NCI-H2227 (cell line): ENCODE measurements around the gene HOXB3.
"Not testable (repeated sequence)": the region's sequence is repeated elsewhere in the genome, so short reads cannot be mapped to it uniquely, and the experiment has no call there.

Experiments
- DNase-seq: peaks from one replicate; lab custom pipeline; 2025; ENCODE audit not compliant: unreplicated experiment; lab: John Stamatoyannopoulos, UW

Gene HOXB3

DNA sequence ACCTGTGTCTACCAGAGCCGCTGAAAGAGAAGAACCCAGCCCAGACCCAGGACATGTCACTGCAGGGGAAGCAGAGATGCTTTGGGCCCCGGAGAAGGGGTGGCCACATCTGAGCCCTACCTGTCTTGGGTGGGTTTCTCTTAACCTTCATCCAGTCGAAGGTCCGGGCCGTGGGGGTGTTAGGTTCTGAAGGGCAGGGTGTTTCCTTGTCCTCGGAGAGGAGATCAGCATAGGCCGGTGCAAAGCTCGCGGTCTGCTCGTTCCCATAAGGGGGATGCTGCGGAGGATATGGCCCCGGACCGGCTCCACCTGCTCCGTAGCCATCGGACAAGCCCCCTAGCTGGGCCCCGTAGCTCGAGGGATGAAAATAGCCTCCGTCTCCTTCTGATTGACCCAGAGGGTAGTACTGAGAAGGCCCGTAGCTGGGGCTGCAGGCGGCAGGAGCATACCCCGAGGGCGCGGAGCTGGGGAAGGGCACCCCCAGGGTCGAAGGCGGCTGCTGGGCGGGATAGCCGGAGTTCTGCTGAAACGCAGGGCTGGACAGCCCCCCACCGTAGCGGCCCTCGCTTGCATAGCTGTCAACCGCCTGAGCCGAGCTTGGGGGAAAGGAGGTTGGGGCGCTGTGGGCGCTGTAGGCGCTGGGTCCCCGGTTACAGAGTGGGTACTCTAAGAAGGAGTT lies 59.7 kb downstream of the HOXB3 start:
- no peak for DNase-seq

DNA sequence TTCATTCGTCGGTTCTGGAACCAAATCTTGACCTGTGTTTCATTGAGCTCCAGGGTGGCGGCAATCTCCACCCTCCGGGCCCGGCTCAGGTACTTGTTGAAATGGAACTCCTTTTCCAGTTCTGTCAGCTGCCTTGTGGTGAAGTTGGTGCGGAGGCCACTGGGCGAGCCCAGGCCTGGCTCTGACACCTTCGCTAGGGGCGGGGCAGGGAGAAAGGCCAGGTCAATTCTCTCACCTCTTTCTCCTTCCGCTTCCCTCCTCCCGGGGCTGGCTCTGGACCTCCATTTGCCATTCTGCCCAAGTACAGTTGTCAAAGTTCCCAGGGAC lies 60.4 kb downstream of the HOXB3 start:
- no peak for DNase-seq

DNA sequence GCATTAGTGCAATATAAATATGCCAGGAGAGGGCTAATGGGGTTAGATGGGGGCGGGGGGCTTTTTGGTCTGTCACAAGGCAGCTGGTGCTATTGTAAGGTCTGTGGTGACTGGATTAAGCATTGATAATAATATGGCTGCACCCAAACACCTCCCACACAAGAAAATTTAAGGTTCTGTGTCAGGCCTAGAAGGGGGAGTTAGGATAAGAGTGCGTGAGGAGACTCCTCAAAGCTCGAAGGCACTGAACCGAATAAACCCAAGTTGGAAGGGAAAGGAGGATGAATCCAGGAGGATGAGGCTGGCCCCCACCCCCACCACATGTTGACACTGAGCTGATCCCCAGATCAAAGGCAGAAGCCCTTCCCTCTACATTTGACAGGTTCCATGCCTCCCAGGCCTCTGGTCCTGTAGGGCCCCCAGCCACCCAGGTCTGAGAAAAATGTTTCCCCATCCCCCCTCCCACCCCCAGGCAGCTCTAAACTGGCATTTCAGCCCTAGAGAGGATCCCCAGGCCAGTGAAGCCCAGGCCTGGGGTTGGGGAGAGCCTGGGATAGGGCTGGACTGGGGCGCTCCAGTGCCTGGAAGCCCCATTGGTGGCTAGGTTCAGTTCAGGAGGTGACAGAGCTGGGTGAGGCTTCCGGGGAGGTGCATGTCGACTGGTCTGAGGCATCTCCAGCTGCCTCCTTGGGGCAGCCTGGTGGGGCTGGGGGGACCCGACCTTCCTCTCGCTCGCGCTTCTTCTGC lies 60.9 kb downstream of the HOXB3 start:
- DNase-seq: no peak

DNA sequence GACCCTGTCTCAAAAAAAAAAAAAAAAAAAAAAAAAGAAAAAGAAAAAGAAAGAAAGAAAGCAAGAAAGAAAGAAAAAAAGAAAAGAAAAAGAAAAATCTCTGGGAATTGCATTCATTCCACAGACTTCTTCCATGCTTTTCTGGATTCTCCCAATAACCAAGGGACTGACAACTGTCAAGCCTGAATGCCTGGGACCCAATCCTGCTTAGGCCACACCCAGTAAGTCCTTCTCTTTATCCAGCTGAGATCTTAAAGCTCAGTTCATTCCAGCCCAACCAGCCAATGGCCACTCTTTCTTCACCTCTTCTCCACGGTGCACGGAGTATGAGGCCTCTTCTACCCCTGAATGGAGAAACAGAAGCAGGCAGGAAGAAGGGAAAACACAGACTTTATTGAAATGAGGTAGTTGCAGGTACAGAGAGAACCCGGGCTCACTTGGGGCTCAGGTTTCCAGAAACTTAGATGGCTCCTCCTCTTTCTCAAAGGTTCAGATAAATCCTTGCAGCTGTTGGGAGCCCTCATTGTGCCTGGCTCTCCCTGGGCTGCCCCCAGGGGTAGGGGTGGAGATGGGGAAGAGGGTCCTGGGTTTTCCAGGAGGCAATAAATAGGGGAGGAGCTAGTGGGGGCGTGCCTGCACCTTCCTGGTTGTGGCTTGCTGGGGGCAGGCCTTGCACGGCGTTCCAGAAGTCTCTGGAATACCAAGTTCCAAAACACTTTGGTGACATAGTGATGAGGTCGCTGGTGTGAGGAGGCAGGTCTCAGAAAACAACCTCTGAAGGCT lies 61.7 kb downstream of the HOXB3 start:
- no peak for DNase-seq

DNA sequence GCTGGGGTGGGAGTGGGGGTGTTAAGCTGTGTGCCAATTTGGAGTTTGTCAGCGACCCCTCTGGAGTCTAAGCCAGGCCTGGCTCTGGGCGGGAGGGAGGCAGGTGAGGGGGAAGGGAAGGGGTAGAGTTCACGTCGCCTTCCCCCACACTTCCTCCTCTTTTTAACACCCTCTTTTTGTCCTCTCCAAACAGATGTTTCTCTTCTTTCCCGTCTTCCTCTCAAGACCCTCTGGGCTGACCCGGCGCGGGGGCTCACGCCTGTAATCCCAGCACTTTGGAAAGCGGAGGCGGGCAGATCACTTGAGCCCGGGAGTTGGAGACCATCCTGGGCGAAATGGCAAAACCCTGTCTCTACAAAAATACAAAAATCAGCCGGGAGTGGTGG lies 62.5 kb downstream of the HOXB3 start:
- DNase-seq: no peak

DNA sequence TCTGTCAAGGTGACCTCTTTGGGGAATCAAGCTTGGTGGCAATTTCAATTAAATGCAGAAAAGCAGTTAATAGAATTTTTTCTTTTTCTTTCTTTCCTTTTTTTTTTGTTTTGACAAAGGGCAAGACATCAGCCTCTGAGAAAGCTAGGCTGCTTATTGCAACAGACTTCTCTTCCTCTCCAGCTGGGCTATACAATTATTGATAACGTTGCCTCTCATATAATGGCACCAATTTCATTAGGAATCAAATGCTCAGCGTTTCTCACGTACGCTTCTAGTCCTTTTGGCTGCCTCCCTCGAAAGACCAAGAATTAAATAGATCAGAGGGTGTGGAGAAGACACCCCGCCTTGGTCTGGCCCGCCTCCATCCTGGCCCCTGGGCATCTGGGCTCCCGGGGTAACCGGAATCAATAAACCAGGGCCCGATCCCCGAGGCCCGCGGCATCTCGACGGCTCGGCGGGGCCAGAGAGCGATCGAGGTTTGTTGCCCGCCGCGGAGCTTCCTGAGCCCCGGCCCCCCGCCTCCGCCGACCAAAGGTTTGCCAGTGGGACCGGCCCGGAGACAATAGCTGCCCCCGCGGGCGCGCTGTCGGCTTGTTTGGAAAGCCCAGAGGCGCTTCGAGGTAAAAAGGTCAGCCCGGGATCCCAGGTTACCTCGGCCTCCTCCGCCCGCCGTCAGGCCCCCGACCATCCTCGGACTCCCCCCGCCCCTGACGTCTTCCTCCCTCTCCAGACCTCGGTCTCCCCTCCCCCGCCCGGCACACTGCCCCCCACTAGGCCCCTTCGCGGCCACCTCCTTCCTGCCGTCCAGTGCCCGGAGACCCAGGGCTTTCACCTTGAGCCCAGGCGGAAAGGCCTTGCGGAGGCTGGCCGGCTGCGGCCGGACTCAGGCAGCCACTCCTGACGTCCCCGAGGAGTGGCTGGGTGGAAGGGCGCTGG lies 63.2 kb downstream of the HOXB3 start:
- no peak for DNase-seq

DNA sequence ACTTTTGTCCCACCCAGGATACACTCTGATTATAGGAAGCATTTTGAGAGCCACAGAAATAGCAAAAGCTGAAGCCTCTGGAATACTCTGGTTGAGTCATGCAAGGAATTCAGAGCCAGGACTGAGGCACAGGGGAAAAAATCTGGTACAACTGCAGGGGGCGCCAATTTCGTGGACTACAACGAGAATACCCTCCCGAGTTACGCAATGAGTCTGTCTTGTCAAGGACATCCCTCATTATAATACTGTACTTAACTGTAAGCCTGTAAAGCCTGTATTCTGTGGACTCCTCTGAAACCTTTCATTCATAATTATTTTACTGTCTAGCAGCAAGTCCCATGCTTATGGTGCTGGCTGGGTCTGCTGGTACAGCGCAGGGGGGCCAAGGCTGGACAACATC lies 67.0 kb downstream of the HOXB3 start:
- DNase-seq: no peak

DNA sequence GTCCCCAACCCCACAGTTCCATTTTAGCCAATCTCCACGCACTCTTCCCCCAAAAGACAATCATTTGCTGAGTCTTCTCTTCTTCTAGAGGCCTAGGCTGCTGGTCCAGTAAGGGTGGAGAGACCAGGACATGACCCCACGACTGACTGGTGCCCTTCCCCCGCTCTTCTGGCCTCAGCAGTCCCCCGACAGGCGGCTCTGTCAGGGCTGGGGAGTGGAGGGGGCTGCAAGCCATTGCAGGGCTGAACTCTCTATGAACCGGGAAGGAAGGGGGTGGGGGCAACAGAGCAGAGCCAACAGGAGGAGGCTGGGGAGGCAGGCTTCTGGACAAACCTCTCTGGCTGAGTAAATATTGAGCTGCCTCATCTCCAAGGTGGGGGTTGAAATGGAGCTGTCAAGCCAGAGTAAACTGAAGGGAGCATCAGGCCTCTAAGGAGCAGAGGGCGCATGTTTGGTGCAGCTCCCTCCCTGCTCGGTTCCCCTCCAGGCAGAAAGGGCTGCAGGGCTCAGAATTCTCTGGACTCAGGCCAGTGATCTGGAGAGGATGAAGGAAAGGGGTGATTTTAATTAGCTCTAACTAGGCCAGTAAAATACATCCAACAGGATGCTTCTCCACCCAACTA lies 67.9 kb downstream of the HOXB3 start:
- DNase-seq: peak; percentile 30

DNA sequence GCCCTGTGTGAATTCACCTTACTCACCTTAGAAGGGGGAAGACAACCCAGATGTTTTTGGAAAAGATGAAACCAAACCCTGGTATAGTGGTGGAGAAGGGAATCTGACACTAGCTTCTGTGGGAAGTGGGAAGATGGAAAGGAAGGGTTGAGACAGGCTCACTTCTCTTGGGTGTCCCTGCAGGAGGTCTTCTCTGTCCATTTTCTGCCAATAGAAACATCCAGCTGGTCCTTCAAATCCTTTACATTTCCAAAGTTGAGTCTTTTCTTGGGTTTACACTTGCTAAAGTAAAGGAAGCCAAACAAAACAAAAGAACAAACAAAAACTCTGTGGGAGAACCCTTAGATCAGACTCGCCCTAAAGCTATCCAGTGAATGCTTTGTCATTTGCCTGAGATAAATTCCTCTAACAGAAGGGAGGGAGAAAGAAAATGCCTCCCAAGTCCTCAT lies 69.4 kb downstream of the HOXB3 start:
- no peak for DNase-seq

DNA sequence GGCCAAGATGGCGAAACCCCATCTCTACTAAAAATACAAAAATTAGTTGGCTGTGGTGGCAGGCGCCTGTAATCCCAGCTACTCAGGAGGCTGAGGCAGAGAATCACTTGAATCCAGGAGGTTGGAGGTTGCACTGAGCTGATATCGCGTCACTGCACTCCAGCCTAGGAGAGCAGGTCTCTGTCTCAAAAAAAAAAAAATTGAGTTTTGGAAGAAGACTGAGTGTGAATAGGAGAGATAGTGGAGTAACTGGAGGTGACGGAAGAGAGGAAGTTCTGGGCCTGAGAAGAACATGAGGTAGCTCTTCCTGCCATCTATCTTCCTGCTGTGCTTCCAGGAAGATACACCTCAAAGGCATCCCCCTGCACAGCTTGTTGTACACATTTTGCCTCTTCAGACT lies 70.6 kb downstream of the HOXB3 start:
- no peak for DNase-seq

DNA sequence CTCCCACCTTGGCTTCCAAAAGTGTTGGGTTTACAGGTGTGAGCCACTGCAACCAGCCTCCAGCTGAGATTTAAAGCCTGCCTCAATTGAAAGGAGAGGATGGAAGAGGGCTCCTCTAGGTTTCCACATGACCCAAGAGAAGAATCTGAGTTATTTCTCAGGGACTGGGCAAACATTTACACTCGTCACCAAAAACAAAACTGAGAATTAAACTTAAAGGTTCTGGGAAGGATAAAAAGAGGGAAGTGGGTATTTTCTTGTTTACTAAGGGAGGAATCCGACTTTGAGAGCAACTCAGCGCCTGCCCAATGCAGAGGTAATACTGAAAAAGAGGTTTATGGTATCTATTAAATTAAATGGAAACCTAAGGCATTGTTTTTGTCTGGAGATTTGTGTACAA lies 72.6 kb downstream of the HOXB3 start:
- no peak for DNase-seq

DNA sequence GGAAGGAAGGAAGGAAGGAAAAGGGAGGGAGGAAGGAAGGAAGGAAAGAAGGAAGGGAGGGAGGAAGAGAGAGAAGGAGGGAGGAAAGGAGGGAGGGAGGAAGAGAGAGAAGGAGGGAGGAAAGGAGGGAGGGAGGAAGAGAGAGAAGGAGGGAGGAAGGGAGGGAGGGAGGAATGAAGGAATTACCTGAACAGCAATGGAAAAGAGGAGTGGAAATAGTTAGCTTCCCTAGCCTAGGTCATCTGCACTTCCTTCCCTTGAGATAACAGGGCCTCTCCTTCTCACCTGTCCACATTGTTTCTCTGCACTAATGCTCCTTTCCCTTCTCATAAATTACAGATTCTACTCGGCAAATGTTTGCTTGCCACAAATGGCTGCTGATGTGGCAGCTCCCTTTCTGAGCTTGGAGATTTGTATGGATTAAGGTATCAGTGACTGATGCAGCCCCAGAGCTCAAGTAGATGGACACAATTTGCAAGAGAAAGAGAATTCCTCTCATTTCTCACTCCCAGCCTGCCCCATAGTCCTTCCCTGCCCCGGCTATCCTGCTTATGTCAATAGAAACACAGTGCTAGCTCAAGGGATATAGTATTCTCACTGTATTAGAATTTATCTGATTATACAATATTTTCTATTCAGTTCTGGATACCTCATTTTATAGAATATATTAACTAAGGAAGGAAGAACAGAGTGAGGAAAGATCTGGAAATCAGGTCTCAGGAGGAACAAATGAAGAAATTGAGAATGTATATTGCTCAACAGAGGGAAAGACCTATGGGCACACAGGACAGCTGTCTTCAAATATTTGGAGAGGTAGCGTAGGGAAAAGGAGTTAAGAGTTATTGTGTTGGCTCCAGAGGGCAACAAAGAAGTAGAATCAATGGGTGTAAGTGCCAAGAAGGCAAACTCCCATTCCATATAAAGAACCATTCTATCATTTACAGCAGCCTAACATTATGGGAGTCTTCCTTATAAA lies 73.8 kb downstream of the HOXB3 start:
- no peak for DNase-seq

DNA sequence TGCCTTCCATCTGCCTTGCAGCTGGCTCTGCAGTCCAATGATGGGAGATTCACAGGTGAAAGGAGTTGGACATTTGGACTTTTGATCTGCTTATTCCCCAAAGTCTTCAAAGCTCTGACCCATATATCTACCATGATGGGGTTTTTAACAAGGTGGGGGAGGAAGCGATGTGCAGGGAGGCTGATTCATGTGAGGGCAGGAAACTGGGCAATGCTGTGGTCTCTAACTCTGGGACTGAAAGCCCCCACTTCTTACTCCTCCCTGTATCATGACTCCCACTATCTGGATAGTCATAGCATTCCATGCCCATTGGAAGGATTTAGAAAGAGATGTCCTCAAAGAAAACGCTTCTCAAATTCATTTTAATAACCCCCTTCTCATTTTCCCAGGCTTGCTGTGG lies 75.6 kb downstream of the HOXB3 start:
- no peak for DNase-seq

DNA sequence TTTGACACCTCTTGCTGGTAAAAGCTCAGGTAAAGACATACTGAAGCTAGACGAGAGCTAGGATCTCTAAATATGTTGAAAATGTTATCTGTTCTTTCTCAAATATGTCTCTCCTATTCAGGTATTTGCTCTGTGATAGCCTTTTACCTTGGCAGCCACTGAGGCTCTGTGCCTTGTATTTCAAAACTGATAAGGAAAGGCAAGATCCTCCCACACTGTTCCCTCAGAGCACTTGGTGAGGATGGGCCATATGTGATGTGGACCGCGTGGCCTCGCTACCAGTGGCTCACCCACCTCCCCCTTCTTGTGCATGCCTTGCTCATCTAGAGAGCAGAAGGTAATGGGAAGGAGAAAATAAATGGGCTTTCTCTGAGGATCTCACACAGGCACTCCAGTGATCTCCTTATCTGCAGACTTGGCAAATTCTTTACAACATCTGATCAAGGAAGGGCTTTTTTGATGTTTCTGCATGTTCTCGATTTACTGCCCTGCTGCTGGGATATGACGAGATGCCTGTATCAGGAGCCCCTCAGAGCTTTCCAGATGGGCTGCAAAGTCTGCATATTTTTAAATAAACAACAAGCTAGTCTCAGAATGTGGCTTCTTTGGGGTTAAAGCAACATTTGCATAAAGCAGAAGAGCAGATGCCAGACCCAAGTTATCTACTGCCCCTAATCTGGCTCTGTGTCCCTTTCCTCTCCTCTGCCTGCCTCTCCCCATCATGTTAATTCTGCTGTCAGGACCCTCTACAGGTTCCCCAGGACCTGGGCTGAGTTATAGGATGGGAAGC lies 76.2 kb downstream of the HOXB3 start:
- DNase-seq: no peak

DNA sequence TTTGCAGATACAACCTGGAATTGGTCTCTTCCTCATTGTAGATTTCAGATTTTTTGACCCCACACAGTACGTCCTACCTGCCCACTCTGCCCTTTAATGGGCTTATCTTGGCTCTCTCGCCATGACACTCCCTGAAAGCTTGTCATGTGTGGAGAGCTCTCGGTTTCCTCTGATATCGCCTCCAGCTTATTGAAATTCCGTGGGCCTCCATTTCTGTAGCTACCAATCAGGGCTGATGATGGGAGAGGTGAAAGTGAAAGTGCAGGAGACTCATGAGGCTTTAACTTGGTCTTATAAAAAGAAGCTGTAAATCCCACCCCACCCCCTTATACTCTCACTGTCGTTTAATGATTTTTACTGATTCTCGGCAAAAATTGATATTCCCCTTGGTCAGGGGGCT lies 76.9 kb downstream of the HOXB3 start:
- no peak for DNase-seq

DNA sequence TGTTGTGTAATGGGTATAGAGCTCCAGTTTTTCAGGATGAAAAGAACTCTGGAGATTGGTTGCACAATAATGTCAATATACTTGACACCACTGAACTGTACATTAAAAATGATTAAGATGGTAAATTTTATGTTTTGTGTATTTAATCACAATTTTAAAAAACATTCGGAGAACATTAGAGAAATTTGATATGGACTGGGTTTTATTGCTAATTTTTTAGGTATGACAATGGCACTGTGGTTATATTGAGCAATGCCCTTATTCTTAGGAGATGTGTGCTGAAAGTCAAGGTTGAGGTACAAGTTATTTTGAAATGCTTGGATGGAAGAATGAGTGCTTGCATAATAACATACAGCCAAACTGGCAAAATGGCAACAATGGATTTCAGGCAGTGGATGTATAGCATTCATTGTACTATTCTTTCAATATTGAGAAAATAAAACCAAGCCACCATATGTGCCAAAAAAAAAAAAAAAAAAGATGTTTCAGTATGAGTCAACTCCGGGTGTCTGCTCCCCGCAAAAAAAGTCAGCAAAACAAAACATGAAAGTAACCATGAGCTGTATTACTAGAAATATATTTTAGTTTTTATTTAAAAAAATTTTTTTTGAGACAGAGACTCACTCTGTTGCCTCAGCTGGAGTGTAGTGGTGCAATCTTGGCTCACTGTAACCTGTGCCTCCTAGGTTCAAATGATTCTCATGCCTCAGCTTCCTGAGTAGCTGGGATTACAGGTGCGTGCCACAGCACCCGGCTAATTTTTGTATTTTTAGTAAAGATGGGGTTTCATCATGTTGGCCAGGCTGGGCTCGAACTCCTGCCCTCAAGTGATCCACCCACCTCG lies 79.1 kb downstream of the HOXB3 start:
- no peak for DNase-seq

DNA sequence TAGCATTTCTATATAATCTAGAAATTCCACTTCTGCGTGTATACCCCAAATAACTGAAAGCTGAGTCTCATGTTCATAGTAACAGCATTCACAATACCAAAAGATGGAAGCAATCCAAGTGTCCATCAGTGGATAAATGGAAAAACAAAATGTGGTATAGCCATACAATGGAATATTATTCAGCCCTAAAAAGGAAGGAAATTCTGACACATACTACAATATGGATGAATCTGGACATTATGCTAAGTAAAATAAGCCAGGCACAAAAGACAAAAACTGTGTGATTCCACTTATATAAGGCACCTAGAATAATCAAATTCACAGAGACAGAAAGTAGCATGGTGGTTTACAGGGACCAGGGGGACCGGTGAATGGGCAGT lies 79.7 kb downstream of the HOXB3 start:
- DNase-seq: no peak

DNA sequence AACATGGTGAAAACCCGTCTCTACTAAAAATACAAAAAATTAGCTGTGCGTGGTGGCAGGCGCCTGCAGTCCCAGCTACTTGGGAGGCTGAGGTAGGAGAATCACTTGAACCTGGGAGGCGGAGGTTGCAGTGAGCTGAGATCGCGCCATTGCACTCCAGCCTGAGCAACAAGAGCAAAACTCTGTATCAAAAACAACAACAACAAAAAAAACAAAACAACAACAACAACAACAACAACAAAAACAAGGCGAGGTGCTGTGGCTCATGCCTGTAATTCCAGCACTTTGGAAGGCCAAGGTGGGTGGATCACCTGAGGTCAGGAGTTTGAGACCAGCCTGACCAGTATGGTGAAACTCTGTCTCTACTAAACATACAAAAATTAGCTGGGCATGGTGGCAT lies 80.3 kb downstream of the HOXB3 start:
- DNase-seq: not testable (repeated sequence)
